Astrocyte of the cerebellum (primary cell): ENCODE results near the gene ASB15.

ENCODE experiments used
- DNase-seq: peaks from one replicate; pipeline ENCODE4 v3.0.0-alpha.2; 2011; ENCODE audit warnings: low read depth
- H3K4me3 ChIP-seq: 2 replicates; pipeline ENCODE4 v1.5.1; 2011; ENCODE audit warnings: mild to moderate bottlenecking, low read depth, low read length, moderate library complexity
- CTCF ChIP-seq: IDR thresholded peaks from 2 replicates; pipeline ENCODE4 v1.5.1; 2012; ENCODE audit warnings: low read length, low read depth, moderate library complexity, mild to moderate bottlenecking; ENCODE audit errors: missing control alignments
- in situ Hi-C: cut with HindIII; loops from 2 replicates; pipeline ENCODE4 v1.10.0; 2017; ENCODE audit warnings: low sequenced_read_pairs

ASB15 gene

GRCh38 chr7:123607423-123607975, 5.9 kb downstream of the ASB15 start:
- in situ Hi-C loops: no loop called here

GRCh38 chr7:123608991-123609882, 7.6 kb downstream of the ASB15 start:
- no peak for DNase-seq
- in situ Hi-C loops: no loop called here
- TF ChIP-seq CTCF: no peak
- H3K4me3 ChIP-seq: no peak overlapping the region

More at GRCh38 chr7:123607423-123607975, 5.9 kb downstream of the ASB15 start:
- no peak overlapping the region for H3K4me3 ChIP-seq
- TF ChIP-seq CTCF: no peak
- DNase-seq: no peak

- no peak for TF ChIP-seq CTCF
- DNase-seq: no peak
- in situ Hi-C loops: no loop called here
- H3K4me3 ChIP-seq: no peak overlapping the region
Measured at GRCh38 chr7:123609883-123610239, 8.2 kb downstream of the ASB15 start.

GRCh38 chr7:123612024-123612423, 10.4 kb downstream of the ASB15 start:
- no peak overlapping the region for H3K4me3 ChIP-seq
- no peak for TF ChIP-seq CTCF
- DNase-seq: no peak
- in situ Hi-C loops: no loop called here

GRCh38 chr7:123615344-123615743, 13.7 kb downstream of the ASB15 start:
- no peak for TF ChIP-seq CTCF
- peak; percentile 55 for DNase-seq
- H3K4me3 ChIP-seq: no peak overlapping the region
- in situ Hi-C loops: no loop called here

GRCh38 chr7:123616223-123616622, 14.6 kb downstream of the ASB15 start:
- H3K4me3 ChIP-seq: no peak overlapping the region
- no peak for TF ChIP-seq CTCF
- in situ Hi-C loops: no loop called here
- no peak for DNase-seq
